Frontal cortex (tissue), 4 donors: ENCODE measurements around the gene OVOL2. TPM values are rescaled to one million over a fixed set of nuclear protein-coding genes. Genes with fewer than 3 reads are reported as not detected.
"Not testable (repeated sequence)": the region's sequence is repeated elsewhere in the genome, so short reads cannot be mapped to it uniquely, and the experiment has no call there.

Experiments used
- DNase-seq, 2 donors: peaks; one replicate each; pipeline ENCODE4 v3.0.0; 2012; ENCODE audit warnings: low spot score in 2 of 2
- FAIRE-seq: peaks from 2 replicates; lab custom pipeline; 2012; peaks lifted over from hg19 to GRCh38; lab: Jason Lieb, UNC
- total RNA-seq: library from RNA; depleted of rRNA; stranded (reverse); fragments of >200 nt; gene quantifications from one replicate; pipeline ENCODE4 v1.2.3, GENCODE V29; 2014
- donor health status: control.
- donor health status: control.
- donor health status: control.

Gene OVOL2
- total RNA-seq, 1 donor from 2014 or later, result 0.41 TPM

GRCh38 chr20:18058661-18059467 lies 1.1 kb upstream of the OVOL2 start:
- DNase-seq (peak; percentile 24 to 28), FAIRE-seq (no peak)

DNA sequence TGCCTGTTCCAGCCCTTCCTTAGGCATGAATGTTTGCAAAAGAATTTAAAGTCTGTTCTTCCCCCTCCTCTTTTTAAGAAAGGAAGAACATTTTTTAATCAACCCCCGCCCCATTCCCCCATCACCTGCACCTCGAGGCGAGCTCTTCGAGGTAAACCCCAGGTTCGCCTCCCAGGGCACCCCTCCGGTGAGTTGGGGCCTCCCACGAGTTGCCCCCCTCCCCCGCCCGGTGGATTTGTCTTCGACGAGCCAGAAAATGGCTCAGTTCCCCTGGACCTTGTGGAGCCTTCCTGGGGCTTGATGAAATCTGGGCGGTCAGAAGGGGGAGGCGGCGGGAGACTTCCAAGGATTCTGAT lies 256 bp upstream of the OVOL2 start:
- DNase-seq (no peak), FAIRE-seq (no peak)

DNA sequence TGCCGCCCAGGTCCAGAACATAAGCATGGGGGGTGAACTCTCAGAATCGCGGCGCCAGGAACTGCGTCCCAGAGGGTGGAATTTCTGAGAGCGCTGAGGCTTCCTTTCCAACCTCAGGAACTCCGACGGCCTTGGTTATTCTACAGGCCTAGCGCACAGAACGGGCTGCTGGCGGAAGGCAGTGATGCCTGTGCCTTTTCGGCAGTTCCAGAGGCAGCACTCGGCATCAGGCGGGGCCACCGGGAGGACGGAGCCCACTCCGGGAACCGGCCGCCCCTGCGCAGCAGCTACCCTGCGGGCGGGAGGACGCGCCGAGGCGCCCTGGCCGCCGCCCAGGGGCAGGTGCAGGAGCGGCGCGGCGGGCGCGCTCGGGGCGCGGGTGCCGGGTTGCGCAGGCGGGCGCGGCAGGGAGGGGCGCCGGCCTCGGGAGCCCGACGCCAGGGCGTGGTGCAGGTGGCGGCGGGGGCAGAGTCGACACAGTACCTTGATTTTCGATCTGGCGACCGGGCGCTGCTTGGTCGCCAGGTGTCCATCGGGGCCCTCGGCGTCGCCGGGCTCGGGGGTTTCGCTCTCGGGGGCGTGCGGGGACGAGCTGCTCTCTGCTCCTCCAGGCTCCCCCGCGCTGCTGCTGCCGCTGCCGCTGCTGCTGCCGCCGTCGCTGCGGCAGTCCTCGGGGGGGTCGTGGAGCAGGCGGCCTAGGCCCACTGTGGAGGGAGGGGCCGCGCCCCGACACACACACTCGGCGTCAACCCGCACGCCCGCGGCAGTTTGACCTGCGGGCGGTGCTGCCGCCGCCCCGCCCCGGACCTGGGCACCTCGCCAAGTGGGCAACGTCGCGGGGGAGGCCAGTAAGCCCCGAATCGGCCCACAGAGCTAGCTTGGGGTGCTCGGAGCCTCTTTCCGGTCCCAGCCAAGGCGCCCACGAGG lies 1.3 kb downstream of the OVOL2 start:
- no peak for FAIRE-seq
- DNase-seq, result peak; percentile 33 to 42

DNA sequence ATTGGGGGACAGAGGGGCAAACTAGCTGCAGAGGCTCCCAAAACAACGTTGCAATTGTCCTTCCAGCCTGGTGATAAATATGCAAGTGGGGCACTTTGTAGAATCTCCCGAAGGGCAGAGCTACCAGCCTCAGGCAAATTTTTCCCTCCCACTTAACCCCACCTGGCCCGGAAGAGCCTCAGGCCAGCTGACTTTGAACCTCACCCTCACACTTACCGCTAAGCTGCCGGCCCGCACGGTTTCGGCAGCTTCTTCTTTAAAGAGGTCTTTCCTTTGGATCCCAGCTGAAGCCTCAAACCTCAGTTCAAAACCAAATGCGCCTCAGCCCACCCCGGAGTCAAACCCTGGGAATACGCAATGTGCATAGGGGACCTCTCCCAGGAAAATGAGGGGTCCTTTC lies 2.5 kb downstream of the OVOL2 start:
- FAIRE-seq (no peak), DNase-seq (peak in 1 of 2 donors; percentile 23)

DNA sequence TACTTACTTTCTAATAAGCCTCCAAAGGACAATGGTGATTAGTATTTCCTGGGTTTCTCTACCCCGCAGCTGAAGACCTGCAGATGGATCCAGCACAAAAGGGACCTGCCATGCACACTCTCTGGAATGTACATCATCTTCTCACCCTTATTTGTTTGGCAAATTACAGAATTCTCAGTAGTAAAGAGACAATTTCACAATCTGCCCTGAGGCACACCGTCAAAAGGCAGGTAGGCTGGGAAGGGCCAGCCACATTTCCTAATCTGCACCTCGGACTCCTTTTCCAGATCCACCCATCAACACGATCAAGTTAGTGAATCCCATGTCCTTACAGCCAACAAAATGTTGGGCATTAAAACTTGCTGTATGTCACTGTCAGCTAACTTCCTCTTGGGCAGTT lies 4.9 kb downstream of the OVOL2 start:
- no peak for FAIRE-seq
- no peak for DNase-seq

DNA sequence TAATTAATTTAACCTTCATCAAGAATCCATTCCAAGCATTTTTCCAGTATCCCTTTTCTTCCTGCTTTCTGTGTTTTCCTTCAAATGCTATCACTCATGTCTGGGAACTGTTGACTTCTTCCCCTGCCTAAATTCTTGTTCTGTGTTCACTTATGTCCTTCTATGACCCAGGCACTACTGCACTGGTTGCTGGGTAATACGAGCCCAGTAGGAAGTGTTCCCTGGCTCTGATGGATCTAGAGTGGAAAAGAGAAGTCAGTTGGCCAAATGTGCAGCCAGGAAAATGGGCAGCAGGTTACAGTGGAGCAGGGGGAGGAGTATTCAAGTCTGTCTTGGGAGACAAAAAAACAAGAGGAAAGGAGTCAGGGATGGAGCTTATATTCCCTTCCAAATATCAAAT lies 7.1 kb downstream of the OVOL2 start:
- no peak for FAIRE-seq
- DNase-seq, result no peak

- FAIRE-seq (no peak), DNase-seq (no peak)
These were observed 9.5 kb downstream of the OVOL2 start for GRCh38 chr20:18048176-18048575.

DNA sequence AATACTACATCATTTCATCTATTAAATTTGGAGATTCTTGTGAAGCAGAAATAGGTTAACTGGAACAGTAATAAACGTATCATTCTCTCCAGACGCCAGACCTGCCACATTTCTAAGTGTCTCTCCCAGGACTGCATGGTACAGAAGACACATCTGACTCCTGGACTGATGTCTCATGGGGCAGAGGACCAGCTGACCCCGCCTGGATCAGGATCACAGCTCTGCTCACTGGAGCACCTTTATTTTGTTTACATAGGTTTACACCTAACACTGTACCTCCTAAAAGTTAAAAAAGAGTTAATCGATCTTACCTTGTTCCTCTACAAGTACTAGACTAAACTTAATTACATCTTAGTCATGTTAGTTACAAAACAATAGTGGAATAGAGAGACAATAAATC lies 11.2 kb downstream of the OVOL2 start:
- no peak for DNase-seq
- FAIRE-seq, result no peak

DNA sequence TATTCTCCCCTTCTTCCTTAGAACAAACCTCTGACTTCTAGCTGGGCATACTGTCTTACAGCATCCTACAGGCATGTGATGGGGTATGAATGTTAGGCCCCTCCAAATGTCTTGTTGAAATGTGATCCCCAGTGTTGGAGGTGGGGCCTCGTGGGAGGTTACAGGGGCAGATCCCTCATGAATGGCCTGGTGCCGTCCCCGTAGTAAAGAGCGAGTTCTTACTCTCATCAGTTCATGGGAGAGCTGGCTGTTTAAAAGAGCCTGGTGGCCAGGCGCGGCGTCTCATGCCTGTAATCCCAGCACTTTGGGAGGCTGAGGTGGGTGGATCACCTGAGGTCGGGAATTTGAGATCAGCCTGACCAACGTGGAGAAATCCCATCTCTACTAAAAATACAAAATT lies 15.5 kb downstream of the OVOL2 start:
- DNase-seq (no peak), FAIRE-seq (no peak)

GRCh38 chr20:18041462-18041861 lies 16.3 kb downstream of the OVOL2 start:
- no peak for DNase-seq
- no peak for FAIRE-seq

DNA sequence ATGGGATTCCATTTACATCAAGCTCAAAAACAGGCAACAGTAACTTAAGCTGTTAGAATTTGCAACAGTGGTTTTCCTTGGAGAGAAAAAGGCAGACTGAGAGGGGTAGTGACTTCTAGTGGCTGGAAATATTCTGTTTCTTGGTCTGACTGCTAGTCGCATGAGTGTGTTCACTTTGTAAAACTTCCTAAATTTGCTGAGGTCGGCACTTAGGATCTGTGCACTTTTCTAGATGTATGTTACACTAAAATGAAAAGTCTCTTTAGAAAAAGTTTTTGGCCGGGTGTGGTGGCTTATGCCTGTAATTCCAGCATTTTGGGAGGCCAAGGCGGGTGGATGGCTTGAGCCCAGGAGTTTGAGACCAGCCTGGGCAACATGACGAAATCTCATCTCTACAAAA lies 18.7 kb downstream of the OVOL2 start:
- no peak for FAIRE-seq
- no peak for DNase-seq

DNA sequence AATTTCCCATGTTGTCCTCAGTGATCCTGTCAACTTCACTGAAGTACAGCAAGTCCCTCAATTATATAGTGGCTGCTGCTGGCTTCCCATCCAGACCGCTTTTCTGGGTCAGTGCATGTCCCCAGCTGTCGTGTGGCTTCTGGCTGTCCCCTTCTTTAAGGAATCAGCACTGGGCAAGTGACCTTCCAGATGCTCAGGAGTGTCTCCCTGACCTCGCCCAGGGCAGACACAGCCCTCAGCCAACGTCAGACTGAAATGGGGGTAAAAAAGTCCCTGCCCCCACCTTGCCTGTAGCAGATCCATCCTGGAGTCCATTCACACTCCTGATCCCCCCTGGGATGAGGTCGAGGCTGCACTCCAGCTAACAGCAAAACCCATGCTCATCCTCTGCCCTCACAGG lies 23.7 kb downstream of the OVOL2 start:
- FAIRE-seq (no peak), DNase-seq (no peak)

DNA sequence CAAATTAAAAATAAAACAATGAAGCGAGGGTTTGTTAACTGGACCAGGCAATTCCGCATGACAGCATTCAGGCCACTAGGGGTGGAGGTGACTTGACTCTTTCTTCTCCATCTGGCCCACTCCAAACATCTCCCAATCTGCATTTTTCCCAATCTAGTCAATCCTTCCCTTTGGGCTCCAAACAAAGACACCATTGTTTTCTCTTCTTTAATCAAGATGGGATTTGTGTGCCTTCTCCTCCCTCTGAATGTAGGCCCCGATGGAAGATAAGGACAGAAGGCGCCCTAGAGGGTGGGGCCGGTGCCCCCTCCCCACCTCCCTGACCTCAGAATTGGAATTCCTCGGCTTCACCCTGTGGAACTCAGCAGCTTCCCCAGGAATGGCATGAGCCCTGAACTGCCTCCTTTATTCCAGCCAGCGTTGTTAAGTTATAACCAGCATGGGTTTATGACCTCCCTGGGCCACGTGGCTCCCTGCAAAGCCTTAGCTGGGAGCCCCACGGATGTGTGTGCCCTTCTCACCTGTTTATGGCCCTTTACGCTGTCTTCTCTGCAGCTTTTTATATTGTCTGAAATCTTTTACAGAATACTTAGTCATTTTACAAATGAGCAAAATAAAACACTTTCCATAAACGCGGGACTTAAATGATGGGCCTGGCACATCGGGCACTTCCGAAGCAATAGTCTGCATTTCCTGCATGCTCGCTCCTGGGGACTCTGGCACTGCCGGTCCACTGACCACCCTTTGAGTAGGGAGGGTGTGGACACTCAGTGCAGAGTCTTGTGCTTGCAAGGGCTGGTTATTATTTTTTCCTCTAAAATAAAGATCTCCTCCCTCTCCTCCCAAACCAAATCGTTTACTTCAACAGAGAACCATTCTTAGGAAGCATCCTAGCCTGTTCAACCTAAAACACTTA lies 24.5 kb downstream of the OVOL2 start:
- FAIRE-seq (no peak), DNase-seq (no peak)

GRCh38 chr20:18031888-18032509 lies 25.7 kb downstream of the OVOL2 start:
- FAIRE-seq (no peak), DNase-seq (no peak)

GRCh38 chr20:18031050-18031449 lies 26.7 kb downstream of the OVOL2 start:
- FAIRE-seq, result no peak

DNA sequence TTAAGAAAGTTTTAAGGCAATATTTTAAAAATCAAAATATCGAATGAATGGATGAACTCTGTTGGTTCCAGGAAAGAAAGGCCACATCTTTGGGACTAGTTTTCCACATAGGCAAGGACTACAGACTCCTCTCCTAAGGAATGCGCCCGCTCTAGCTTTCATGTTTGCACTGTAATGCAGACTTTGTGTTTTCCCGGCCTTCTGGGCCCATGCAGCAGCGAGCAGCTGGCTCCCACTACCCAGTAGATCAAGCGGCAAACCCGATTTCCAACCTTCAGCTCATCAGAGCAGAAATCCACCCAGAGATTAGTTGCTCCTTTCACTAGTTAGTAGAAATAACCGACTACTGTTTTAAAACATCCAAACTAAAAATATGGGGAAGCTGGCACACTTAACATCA lies 27.7 kb downstream of the OVOL2 start:
- DNase-seq (no peak), FAIRE-seq (no peak)

More at GRCh38 chr20:18031050-18031449, 26.7 kb downstream of the OVOL2 start:
- no peak for DNase-seq

GRCh38 chr20:18027011-18027410 lies 30.7 kb downstream of the OVOL2 start:
- DNase-seq, FAIRE-seq: not testable (repeated sequence)

- no peak for DNase-seq
- FAIRE-seq, result no peak
These were observed 33.0 kb downstream of the OVOL2 start for GRCh38 chr20:18024606-18025127.

DNA sequence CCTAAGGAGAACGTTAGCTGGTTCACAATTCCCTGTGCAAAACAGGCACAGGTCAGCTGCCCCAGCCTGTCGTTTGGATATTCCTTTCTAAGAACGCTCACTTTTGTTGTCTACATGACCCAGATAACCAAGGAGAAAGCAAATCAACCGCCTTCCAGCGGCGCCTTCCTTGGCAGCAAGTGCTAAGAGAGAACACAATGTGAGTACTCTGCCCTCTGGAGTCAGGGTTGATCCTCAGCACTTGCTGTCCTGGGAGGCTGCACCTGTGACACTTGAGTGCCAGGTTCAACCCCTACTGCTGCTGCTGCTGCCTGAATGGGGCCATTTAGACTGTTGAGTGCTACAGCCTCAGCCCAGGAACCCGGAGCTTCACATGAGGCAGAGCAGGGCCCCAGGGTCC lies 36.8 kb downstream of the OVOL2 start:
- FAIRE-seq, result no peak
- no peak for DNase-seq
